HG02852 (cell line): ENCODE results near the gene USP31.

Experiments used
- ATAC-seq: cut with Tn5 transposase; IDR thresholded peaks from one replicate; pipeline ENCODE4 v1.9.1; 2021; ENCODE audit warnings: mild to moderate bottlenecking, moderate library complexity; ENCODE audit not compliant: unreplicated experiment

USP31 gene

DNA sequence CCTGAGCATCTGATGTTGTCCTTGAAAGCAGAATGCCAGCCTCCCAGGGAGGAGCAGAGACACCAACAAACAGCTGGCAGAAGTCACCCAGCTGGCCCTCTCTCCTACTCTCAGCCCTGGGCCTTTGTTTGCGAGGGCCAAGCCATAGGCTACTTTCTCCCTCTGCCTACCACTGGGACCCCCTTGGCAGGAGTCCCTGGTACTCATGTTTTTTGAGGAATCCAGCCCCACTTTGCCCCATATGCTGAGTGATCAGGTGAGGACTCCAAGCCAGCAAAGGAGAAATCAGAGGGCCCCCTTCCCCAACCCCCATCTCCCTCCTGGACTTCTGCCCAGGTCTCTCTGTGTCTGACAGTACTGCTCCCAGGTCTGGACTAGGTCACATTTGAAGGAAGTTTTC is 121.9 kb downstream of the USP31 start:
- no peak for ATAC-seq

DNA sequence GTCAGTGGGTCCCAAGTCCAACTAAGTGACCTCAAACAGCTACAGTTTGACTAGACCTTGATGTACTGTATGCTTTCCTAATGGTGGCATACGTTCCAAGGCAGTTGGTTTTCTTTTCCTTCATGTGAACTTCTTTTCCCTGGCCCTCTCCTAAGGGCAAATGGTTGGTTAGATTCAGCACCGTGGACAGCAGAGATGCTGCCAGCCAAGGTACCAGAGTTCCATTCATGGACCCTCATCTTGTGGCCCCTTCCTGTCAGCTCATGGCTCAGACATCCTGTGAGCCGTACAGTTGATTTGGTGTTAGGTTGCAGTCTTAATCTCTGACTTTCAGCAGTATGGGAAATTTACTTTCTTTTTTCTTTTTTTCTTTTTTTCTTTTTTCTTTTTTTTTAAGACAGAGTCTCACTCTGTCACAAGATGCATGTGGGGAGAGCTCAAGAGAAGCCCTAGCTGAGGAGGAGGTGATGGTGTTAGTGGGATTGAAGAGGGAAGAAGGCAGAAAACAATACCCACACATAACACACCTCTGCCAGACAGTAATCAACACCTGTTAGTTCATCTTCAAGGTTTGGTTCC is 122.4 kb downstream of the USP31 start:
- no peak for ATAC-seq

DNA sequence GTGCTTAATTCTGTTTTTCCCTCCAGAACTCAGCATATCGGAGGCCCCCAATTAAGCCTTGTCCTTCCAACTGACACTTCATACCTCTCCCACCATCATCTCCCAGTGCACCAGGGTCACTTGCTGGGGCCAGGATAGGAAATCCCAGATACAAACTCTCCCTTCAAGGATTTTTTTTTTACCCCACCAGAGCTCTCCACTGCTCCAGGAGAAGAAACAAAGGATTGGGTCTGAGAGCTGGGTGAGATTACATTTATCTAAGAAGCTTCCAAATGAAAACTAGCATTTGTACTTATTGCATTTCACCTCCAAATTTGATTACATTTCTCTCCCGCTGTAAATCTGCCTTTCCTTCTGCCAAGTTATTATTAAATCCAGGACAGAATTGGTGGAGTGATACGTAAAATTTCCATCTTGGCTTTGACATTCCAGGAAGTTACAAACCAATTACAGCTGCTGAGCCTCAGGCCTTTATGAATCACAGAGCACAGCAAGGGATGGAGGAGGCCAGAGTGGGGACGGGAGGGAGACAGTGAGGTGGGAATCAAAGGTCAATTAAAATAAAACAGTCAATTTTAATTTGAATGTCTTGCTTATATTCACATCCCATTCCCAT is 123.5 kb downstream of the USP31 start:
- ATAC-seq, result no peak

DNA sequence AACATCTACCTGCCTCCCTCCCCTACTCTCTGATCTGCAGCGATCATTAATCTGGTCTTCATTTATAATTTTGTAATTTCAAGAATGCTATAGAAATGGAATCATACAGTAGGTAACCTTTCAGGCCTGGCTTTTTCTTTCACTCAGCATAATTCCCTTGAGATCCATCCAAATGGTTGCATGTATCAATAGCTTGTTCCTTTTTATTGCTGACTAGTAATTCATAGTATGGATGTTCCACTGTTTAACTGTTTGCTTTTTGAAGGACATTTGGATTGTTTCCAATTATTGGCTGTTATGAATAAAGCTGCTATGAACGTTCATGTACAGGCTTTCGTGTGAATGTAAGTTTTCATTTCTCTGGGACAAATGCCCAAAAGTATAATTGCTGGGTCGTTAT is 125.2 kb downstream of the USP31 start:
- no peak for ATAC-seq

DNA sequence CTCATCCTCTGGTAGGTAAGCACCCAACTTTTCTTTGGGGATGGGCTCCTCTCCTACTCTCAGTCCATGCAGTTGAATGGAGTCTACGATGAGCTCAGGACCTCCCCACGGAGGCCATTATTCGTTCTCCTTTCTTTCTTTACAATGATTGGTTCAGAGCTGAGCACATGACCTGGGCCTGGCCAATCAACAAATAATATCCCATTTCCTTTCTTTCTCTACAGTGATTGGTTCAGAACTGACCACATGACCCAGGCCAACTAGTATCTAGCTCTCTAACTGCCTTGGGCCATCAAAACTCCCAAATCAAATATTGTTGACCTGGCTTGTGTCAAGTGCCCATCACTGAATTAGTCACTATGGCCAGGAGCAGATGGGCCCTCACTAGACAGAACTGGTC is 129.2 kb downstream of the USP31 start:
- ATAC-seq, result no peak

DNA sequence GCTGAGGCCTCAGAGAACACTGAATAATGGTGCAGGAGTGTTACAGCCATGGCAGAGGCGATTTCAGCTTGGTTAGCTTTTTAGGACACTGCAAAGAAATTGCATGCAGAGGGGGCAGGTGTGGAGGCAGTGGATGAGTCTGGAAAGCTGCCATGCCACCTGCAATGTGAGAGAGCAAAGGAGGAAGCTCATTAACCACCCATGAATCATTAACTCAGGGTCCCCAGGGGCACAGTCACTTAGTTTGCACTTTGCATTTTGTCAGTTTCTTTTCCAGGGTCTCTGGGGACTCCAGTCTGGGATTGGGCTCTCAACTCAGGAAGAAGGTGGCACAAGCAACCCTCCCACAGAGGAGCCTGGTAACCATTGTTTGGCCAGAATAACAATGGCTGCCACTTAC is 132.9 kb downstream of the USP31 start:
- ATAC-seq, result no peak

DNA sequence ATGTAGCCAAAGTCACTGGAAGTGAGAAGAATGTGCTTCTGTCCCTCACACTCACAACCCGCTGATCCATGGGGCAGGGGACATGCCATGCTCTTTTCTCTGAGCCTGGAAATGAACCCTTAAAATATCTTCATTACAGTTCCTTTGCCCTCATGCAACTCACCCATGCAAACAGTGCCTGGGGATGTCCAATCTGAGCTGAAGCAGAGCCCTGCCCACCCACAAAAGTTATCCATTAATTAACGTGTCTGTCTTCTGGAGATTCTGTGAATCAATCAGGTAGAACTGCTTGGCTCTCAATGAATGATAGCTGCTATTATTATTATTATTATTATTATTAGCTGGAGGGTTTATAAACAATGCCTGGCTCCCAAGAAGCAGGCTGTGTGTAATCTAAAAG is 133.7 kb downstream of the USP31 start:
- no peak for ATAC-seq

DNA sequence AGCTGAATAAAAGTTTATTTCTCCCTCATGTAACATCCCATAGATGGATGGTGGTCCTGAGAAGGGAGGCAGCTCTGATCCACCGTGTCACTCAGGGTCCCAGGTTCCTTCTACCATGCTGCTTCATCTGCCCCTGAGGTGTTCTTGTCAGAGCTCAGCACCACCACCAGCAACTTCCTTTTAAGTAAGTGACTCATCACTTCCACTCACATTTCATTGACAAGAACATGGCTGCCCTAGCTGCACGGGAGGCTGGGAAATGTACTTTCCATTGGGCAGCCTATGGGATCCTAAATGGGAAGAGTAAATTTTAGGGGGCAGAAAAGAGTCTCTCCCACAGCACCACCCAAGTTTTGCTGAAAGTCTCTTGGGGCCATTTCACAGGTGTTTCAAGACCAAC is 134.7 kb downstream of the USP31 start:
- no peak for ATAC-seq
